ENCODE measurements around the gene USPL1.

USPL1 gene

GRCh38 chr13:30671271-30671815, 53.6 kb downstream of the USPL1 start:
- H3K27ac ChIP-seq = no peak overlapping the region
- no peak for TF ChIP-seq Cebpa-rat (IDR thresholded peaks at IDR 0.05)
- no peaks in the 10 kb centered on the region for H3K36me3 ChIP-seq
- H3K4me3 ChIP-seq = no peak overlapping the region
- H3K4me2 ChIP-seq = no peak overlapping the region
- H3K4me1 ChIP-seq = peaks cover 14% of the 10 kb centered on the region
- H4K20me1 ChIP-seq = no peaks in the 10 kb centered on the region
- peaks cover 10% of the 10 kb centered on the region; the same call in 1 of the 2 replicates for H3K27me3 ChIP-seq
- H3K9ac ChIP-seq = no peak overlapping the region
- H3K9me3 ChIP-seq = no peaks in the 10 kb centered on the region

- Histone ChIP-seq H3K27ac (peak overlapping the region; percentile 73), H3K36me3 (no peaks in the 10 kb centered on the region), H4K20me1 (no peaks in the 10 kb centered on the region), H3K4me3 (peak overlapping the region; percentile 64), H3K9me3 (no peaks in the 10 kb centered on the region), H3K9ac (peak overlapping the region; percentile 75), H3K27me3 (peaks cover 10% of the 10 kb centered on the region; the same call in 1 of the 2 replicates), H3K4me1 (peaks cover 14% of the 10 kb centered on the region), H3K4me2 (peak overlapping the region; percentile 70)
- peak; percentile 90 for TF ChIP-seq Cebpa-rat (IDR thresholded peaks at IDR 0.05)
These were observed 56.2 kb downstream of the USPL1 start for GRCh38 chr13:30673669-30674521.

GRCh38 chr13:30675717-30676116, 58.0 kb downstream of the USPL1 start:
- H3K27me3 ChIP-seq = peaks cover 10% of the 10 kb centered on the region; the same call in 1 of the 2 replicates
- no peaks in the 10 kb centered on the region for H3K9me3 ChIP-seq
- peaks cover 14% of the 10 kb centered on the region for H3K4me1 ChIP-seq
- no peaks in the 10 kb centered on the region for H3K36me3 ChIP-seq
- H3K27ac ChIP-seq = no peak overlapping the region
- no peak overlapping the region for H3K4me2 ChIP-seq
- no peaks in the 10 kb centered on the region for H4K20me1 ChIP-seq
- no peak overlapping the region for H3K4me3 ChIP-seq
- TF ChIP-seq Cebpa-rat (IDR thresholded peaks at IDR 0.05) = no peak
- H3K9ac ChIP-seq = no peak overlapping the region

GRCh38 chr13:30676672-30677071, 59.0 kb downstream of the USPL1 start:
- H3K9ac ChIP-seq = no peak overlapping the region
- no peak overlapping the region for H3K4me2 ChIP-seq
- H3K9me3 ChIP-seq = no peaks in the 10 kb centered on the region
- no peak overlapping the region for H3K27ac ChIP-seq
- H4K20me1 ChIP-seq = no peaks in the 10 kb centered on the region
- H3K4me1 ChIP-seq = peaks cover 14% of the 10 kb centered on the region
- TF ChIP-seq Cebpa-rat (IDR thresholded peaks at IDR 0.05) = no peak
- H3K4me3 ChIP-seq = no peak overlapping the region
- H3K27me3 ChIP-seq = peaks cover 10% of the 10 kb centered on the region; the same call in 1 of the 2 replicates
- H3K36me3 ChIP-seq = no peaks in the 10 kb centered on the region

- H4K20me1 ChIP-seq = no peaks in the 10 kb centered on the region
- no peaks in the 10 kb centered on the region for H3K27me3 ChIP-seq
- no peak for TF ChIP-seq Cebpa-rat (IDR thresholded peaks at IDR 0.05)
- H3K4me3 ChIP-seq = no peak overlapping the region
- H3K4me1 ChIP-seq = peaks cover under 1% of the 10 kb centered on the region; the same call in 1 of the 2 replicates
- H3K4me2 ChIP-seq = no peak overlapping the region
- no peak overlapping the region for H3K27ac ChIP-seq
- no peaks in the 10 kb centered on the region for H3K36me3 ChIP-seq
- H3K9ac ChIP-seq = no peak overlapping the region
- no peaks in the 10 kb centered on the region for H3K9me3 ChIP-seq
These were observed 62.0 kb downstream of the USPL1 start for GRCh38 chr13:30679483-30680330.

GRCh38 chr13:30681843-30682242, 64.1 kb downstream of the USPL1 start:
- no peaks in the 10 kb centered on the region for H4K20me1 ChIP-seq
- no peak overlapping the region for H3K4me3 ChIP-seq
- TF ChIP-seq Cebpa-rat (IDR thresholded peaks at IDR 0.05) = no peak
- H3K9me3 ChIP-seq = no peaks in the 10 kb centered on the region
- H3K4me1 ChIP-seq = no peaks in the 10 kb centered on the region
- H3K27me3 ChIP-seq = no peaks in the 10 kb centered on the region
- H3K4me2 ChIP-seq = no peak overlapping the region
- H3K9ac ChIP-seq = no peak overlapping the region
- no peaks in the 10 kb centered on the region for H3K36me3 ChIP-seq
- H3K27ac ChIP-seq = no peak overlapping the region

GRCh38 chr13:30685320-30685859, 67.7 kb downstream of the USPL1 start:
- Histone ChIP-seq H3K9me3 (0 out of 2 replicates have a peak, but pooled peaks cover 5% of the 10 kb centered on the region), H3K27me3 (no peaks in the 10 kb centered on the region), H3K4me2 (no peak overlapping the region), H3K36me3 (no peaks in the 10 kb centered on the region), H3K9ac (no peak overlapping the region), H3K27ac (no peak overlapping the region), H3K4me3 (no peak overlapping the region), H3K4me1 (peaks cover 11% of the 10 kb centered on the region), H4K20me1 (no peaks in the 10 kb centered on the region)
- no peak for TF ChIP-seq Cebpa-rat (IDR thresholded peaks at IDR 0.05)

GRCh38 chr13:30685987-30686386, 68.3 kb downstream of the USPL1 start:
- Histone ChIP-seq H3K27ac (no peak overlapping the region), H3K4me3 (no peak overlapping the region), H3K4me2 (no peak overlapping the region), H3K4me1 (peaks cover 17% of the 10 kb centered on the region), H3K9me3 (0 out of 2 replicates have a peak, but pooled peaks cover 5% of the 10 kb centered on the region), H3K27me3 (no peaks in the 10 kb centered on the region), H3K9ac (no peak overlapping the region), H3K36me3 (no peaks in the 10 kb centered on the region), H4K20me1 (no peaks in the 10 kb centered on the region)
- TF ChIP-seq Cebpa-rat (IDR thresholded peaks at IDR 0.05) = no peak

GRCh38 chr13:30687601-30688000, 69.9 kb downstream of the USPL1 start:
- Histone ChIP-seq H3K9ac (no peak overlapping the region), H4K20me1 (no peaks in the 10 kb centered on the region), H3K27ac (no peak overlapping the region), H3K27me3 (no peaks in the 10 kb centered on the region), H3K9me3 (0 out of 2 replicates have a peak, but pooled peaks cover 5% of the 10 kb centered on the region), H3K4me1 (peaks cover 23% of the 10 kb centered on the region), H3K36me3 (no peaks in the 10 kb centered on the region), H3K4me3 (no peak overlapping the region), H3K4me2 (no peak overlapping the region)
- TF ChIP-seq Cebpa-rat (IDR thresholded peaks at IDR 0.05) = no peak

Data from BLaER1 (cell line).